Urinary bladder (tissue), 4 donors: Measurements from ENCODE around the gene DNAJC11. TPM values are rescaled to one million over a fixed set of nuclear protein-coding genes. Genes with fewer than 3 reads are reported as not detected.
"Not testable (repeated sequence)": the region's sequence is repeated elsewhere in the genome, so short reads cannot be mapped to it uniquely, and the experiment has no call there.

Experiments used
- DNase-seq: peaks from one replicate; pipeline ENCODE4 v3.0.0-alpha.2; 2015; ENCODE audit errors: extremely low spot score
- H3K27ac ChIP-seq: one replicate; pipeline ENCODE4 v1.5.1; 2013; ENCODE audit warnings: low read depth, mild to moderate bottlenecking, moderate library complexity
- H3K36me3 ChIP-seq: one replicate; pipeline ENCODE4 v1.6.1; 2013; ENCODE audit warnings: mild to moderate bottlenecking, moderate library complexity; ENCODE audit not compliant: insufficient read depth
- H3K4me1 ChIP-seq: one replicate; pipeline ENCODE4 v1.6.1; 2013; ENCODE audit warnings: mild to moderate bottlenecking, moderate library complexity; ENCODE audit not compliant: insufficient read depth
- H3K4me3 ChIP-seq: one replicate; pipeline ENCODE4 v1.5.1; 2013; ENCODE audit warnings: low read depth, low read length
- WGBS: extraction: QIAGEN DNeasy Blood & Tissue Kit; methylation state at CpG from one replicate; pipeline ENCODE4 v1.1.7; 2013; 5-methylcytosine and 5-hydroxymethylcytosine counted together
- polyA plus RNA-seq: library from polyadenylated mRNA; stranded (reverse); fragments of 200-250 nt; gene quantifications from one replicate; pipeline ENCODE4 v1.2.3, GENCODE V29; 2013
- total RNA-seq: library from RNA; depleted of rRNA; stranded (reverse); fragments of >200 nt; gene quantifications from one replicate; pipeline ENCODE4 v1.2.3, GENCODE V29; 2014
- donor health status: healthy with polysubstance abuse.
- donor health status: healthy.

Gene DNAJC11
- total and polyA plus RNA-seq, 2 donors: 28.3 to 29.0 TPM

- Histone ChIP-seq H3K27ac (peak overlapping the region; percentile 96), H3K36me3 (peaks cover 4% of the 10 kb centered on the region), H3K4me3 (peak overlapping the region; percentile 77), H3K4me1 (no peaks in the 10 kb centered on the region)
- DNase-seq: no peak
- under 1% methylated on average over 40 of the region's 40 CpGs for WGBS
These were observed 100.3 kb downstream of the DNAJC11 start for GRCh38 chr1:6601049-6601922.

GRCh38 chr1:6600410-6601048 is 101.1 kb downstream of the DNAJC11 start:
- 13% methylated on average over 10 of the region's 10 CpGs for WGBS
- Histone ChIP-seq H3K4me1 (no peaks in the 10 kb centered on the region), H3K27ac (peak overlapping the region; percentile 78), H3K36me3 (peaks cover 4% of the 10 kb centered on the region), H3K4me3 (peak overlapping the region; percentile 77)
- DNase-seq: no peak

- 62% methylated on average over 8 of the region's 8 CpGs for WGBS
- not testable (repeated sequence) for H3K27ac ChIP-seq, H3K4me1 ChIP-seq, H3K36me3 ChIP-seq, DNase-seq
- peak overlapping the region; percentile 77 for H3K4me3 ChIP-seq
These were observed 101.6 kb downstream of the DNAJC11 start for GRCh38 chr1:6599991-6600390.

- no peak for DNase-seq
- 79% methylated on average over 31 of the region's 31 CpGs for WGBS
- peaks cover 4% of the 10 kb centered on the region for H3K36me3 ChIP-seq
- H3K27ac ChIP-seq: no peak overlapping the region
- H3K4me1 ChIP-seq: no peaks in the 10 kb centered on the region
- H3K4me3 ChIP-seq: peak overlapping the region; percentile 15
These were observed 102.3 kb downstream of the DNAJC11 start for GRCh38 chr1:6599141-6599975.

GRCh38 chr1:6597777-6598131 is 103.9 kb downstream of the DNAJC11 start:
- no peaks in the 10 kb centered on the region for H3K4me1 ChIP-seq
- H3K27ac ChIP-seq: no peak overlapping the region
- DNase-seq: no peak
- WGBS: 77% methylated on average over 6 of the region's 6 CpGs
- H3K36me3 ChIP-seq: peaks cover 10% of the 10 kb centered on the region
- no peak overlapping the region for H3K4me3 ChIP-seq

- Histone ChIP-seq H3K27ac (no peak overlapping the region), H3K4me1 (no peaks in the 10 kb centered on the region), H3K36me3 (peaks cover 10% of the 10 kb centered on the region), H3K4me3 (no peak overlapping the region)
- no peak for DNase-seq
- WGBS: 70% methylated on average over 15 of the region's 15 CpGs
These were observed 104.5 kb downstream of the DNAJC11 start for GRCh38 chr1:6596886-6597776.

- Histone ChIP-seq H3K4me1 (no peaks in the 10 kb centered on the region), H3K27ac (no peak overlapping the region), H3K36me3 (peaks cover 10% of the 10 kb centered on the region), H3K4me3 (no peak overlapping the region)
- DNase-seq: no peak
- 59% methylated on average over 7 of the region's 7 CpGs for WGBS
These were observed 105.3 kb downstream of the DNAJC11 start for GRCh38 chr1:6596351-6596750.

GRCh38 chr1:6594977-6595740 is 106.5 kb downstream of the DNAJC11 start:
- Histone ChIP-seq H3K4me3 (no peak overlapping the region), H3K4me1 (no peaks in the 10 kb centered on the region), H3K27ac (no peak overlapping the region), H3K36me3 (peaks cover 10% of the 10 kb centered on the region)
- no peak for DNase-seq
- 82% methylated on average over 11 of the region's 11 CpGs for WGBS

GRCh38 chr1:6593810-6594209 is 107.8 kb downstream of the DNAJC11 start:
- H3K4me1 ChIP-seq: no peaks in the 10 kb centered on the region
- WGBS: 92% methylated on average over 15 of the region's 15 CpGs
- H3K4me3 ChIP-seq: no peak overlapping the region
- no peak overlapping the region for H3K27ac ChIP-seq
- DNase-seq: no peak
- H3K36me3 ChIP-seq: peaks cover 9% of the 10 kb centered on the region

- peaks cover 8% of the 10 kb centered on the region for H3K36me3 ChIP-seq
- WGBS: 92% methylated on average over 38 of the region's 38 CpGs
- H3K4me3 ChIP-seq: no peak overlapping the region
- no peak for DNase-seq
- no peak overlapping the region for H3K27ac ChIP-seq
- H3K4me1 ChIP-seq: no peaks in the 10 kb centered on the region
These were observed 108.6 kb downstream of the DNAJC11 start for GRCh38 chr1:6592865-6593593.

- Histone ChIP-seq H3K36me3 (peaks cover 6% of the 10 kb centered on the region), H3K4me3 (no peak overlapping the region), H3K4me1 (no peaks in the 10 kb centered on the region), H3K27ac (no peak overlapping the region)
- 47% methylated on average over 5 of the region's 5 CpGs for WGBS
- no peak for DNase-seq
These were observed 109.2 kb downstream of the DNAJC11 start for GRCh38 chr1:6592441-6592840.

- 92% methylated on average over 6 of the region's 6 CpGs for WGBS
- Histone ChIP-seq H3K27ac (no peak overlapping the region), H3K4me3 (no peak overlapping the region), H3K36me3 (peaks cover 6% of the 10 kb centered on the region), H3K4me1 (no peaks in the 10 kb centered on the region)
- no peak for DNase-seq
These were observed 110.0 kb downstream of the DNAJC11 start for GRCh38 chr1:6591644-6592043.
